Mesenchymal stem cell (in vitro differentiated cells and primary cell): Measurements from ENCODE around the gene KHDRBS1.
A peak's percentile ranks its signal among the peaks of the same experiment; 100 is the strongest.

ENCODE experiments used
- DNase-seq: peaks from one replicate; pipeline ENCODE4 v3.0.0-alpha.2; 2013
- H2AFZ ChIP-seq: one replicate; pipeline ENCODE4 v1.6.1; 2013; ENCODE audit warnings: low read depth, mild to moderate bottlenecking, control low read depth, inconsistent platforms, low read length, moderate library complexity
- H2AK5ac ChIP-seq: 2 replicates; pipeline ENCODE4 v1.6.1; 2013; ENCODE audit warnings: low read length, moderate library complexity, mild to moderate bottlenecking, inconsistent platforms; ENCODE audit not compliant: severe bottlenecking
- H2BK120ac ChIP-seq: one replicate; pipeline ENCODE4 v1.6.1; 2013; ENCODE audit warnings: low read depth, mild to moderate bottlenecking, inconsistent platforms, low read length, moderate library complexity
- H2BK12ac ChIP-seq, 2 experiments: one replicate each; pipeline ENCODE4 v1.6.1; 2013; ENCODE audit warnings: inconsistent platforms in 2 of 2, low read length in 2 of 2, mild to moderate bottlenecking in 2 of 2, moderate library complexity in 2 of 2, control low read depth in 1 of 2
- H2BK15ac ChIP-seq: one replicate; pipeline ENCODE4 v1.6.1; 2013; ENCODE audit warnings: mild to moderate bottlenecking, low read depth, inconsistent platforms; ENCODE audit not compliant: poor library complexity, severe bottlenecking
- H2BK5ac ChIP-seq: 2 replicates; pipeline ENCODE4 v1.6.1; 2013; ENCODE audit warnings: low read depth, mild to moderate bottlenecking, low read length, control low read depth, inconsistent platforms; ENCODE audit not compliant: poor library complexity, severe bottlenecking
- H3K14ac ChIP-seq, 2 experiments: one replicate each; pipeline ENCODE4 v1.6.1; 2013; ENCODE audit warnings: inconsistent platforms in 2 of 2, low read length in 2 of 2, control low read depth in 1 of 2, mild to moderate bottlenecking in 1 of 2, moderate library complexity in 1 of 2
- H3K18ac ChIP-seq, 2 experiments: one replicate each; pipeline ENCODE4 v1.6.1; 2013; ENCODE audit warnings: inconsistent platforms in 2 of 2, low read length in 2 of 2, control low read depth in 1 of 2, low read depth in 1 of 2, mild to moderate bottlenecking in 1 of 2
- H3K23ac ChIP-seq, 2 experiments: one replicate each; pipeline ENCODE4 v1.6.1; 2013; ENCODE audit warnings: inconsistent platforms in 2 of 2, low read length in 2 of 2, mild to moderate bottlenecking in 2 of 2, moderate library complexity in 2 of 2, control low read depth in 1 of 2
- H3K27ac ChIP-seq: 2 replicates; pipeline ENCODE4 v1.5.1; 2013; ENCODE audit warnings: mild to moderate bottlenecking, moderate library complexity, low read length, control low read depth, inconsistent platforms; ENCODE audit not compliant: poor library complexity, severe bottlenecking
- H3K27me3 ChIP-seq, 2 experiments: 2 replicates each; pipeline versions ENCODE4 v1.6.1 to v1.7.0; 2013; ENCODE audit warnings: low read length in 2 of 2, mild to moderate bottlenecking in 2 of 2, moderate library complexity in 2 of 2, control low read depth in 1 of 2, inconsistent platforms in 1 of 2; ENCODE audit not compliant: control insufficient read depth in 1 of 2, insufficient read depth in 1 of 2
- H3K36me3 ChIP-seq, 2 experiments: 2 replicates each; pipeline versions ENCODE4 v1.6.1 to v1.7.0; 2013; ENCODE audit warnings: low read length in 2 of 2, control low read depth in 1 of 2, inconsistent platforms in 1 of 2, low read depth in 1 of 2, mild to moderate bottlenecking in 1 of 2; ENCODE audit not compliant: insufficient read depth in 2 of 2, control insufficient read depth in 1 of 2
- H3K4ac ChIP-seq, 2 experiments: one replicate each; pipeline ENCODE4 v1.6.1; 2013; ENCODE audit warnings: inconsistent platforms in 2 of 2, low read length in 2 of 2, mild to moderate bottlenecking in 2 of 2, moderate library complexity in 2 of 2, control low read depth in 1 of 2, low read depth in 1 of 2
- H3K4me1 ChIP-seq: 2 replicates; pipeline ENCODE4 v1.6.1; 2013; ENCODE audit warnings: low read depth, low read length, control low read depth; ENCODE audit not compliant: control insufficient read depth, insufficient read depth
- H3K4me2 ChIP-seq: 2 replicates; pipeline ENCODE4 v1.6.1; 2013; ENCODE audit warnings: low read length, mild to moderate bottlenecking, inconsistent platforms; ENCODE audit not compliant: poor library complexity, severe bottlenecking
- H3K4me3 ChIP-seq, 2 experiments: 2 replicates each; pipeline versions ENCODE4 v1.5.1 to v1.7.0; 2013; ENCODE audit warnings: low read length in 2 of 2, mild to moderate bottlenecking in 2 of 2, control low read depth in 1 of 2, low read depth in 1 of 2; ENCODE audit not compliant: insufficient read depth in 1 of 2
- H3K79me1 ChIP-seq: replicated peaks from 2 replicates; pipeline ENCODE4 v1.6.1; 2013; ENCODE audit warnings: mild to moderate bottlenecking, control low read depth, low read length, inconsistent platforms; ENCODE audit not compliant: poor library complexity, severe bottlenecking
- H3K9ac ChIP-seq: 2 replicates; pipeline ENCODE4 v1.7.0; 2013; ENCODE audit warnings: mild to moderate bottlenecking, low read length, moderate library complexity
- H3K9me3 ChIP-seq: 2 replicates; pipeline ENCODE4 v1.7.0; 2013; ENCODE audit warnings: mild to moderate bottlenecking, low read length; ENCODE audit not compliant: control insufficient read depth
- H4K8ac ChIP-seq: one replicate; pipeline ENCODE4 v1.6.1; 2013; ENCODE audit warnings: inconsistent platforms, mild to moderate bottlenecking, low read length, moderate library complexity
- H4K91ac ChIP-seq: one replicate; pipeline ENCODE4 v1.6.1; 2013; ENCODE audit warnings: mild to moderate bottlenecking, low read length, inconsistent platforms
- WGBS: methylation state at CpG from one replicate; pipeline ENCODE4 v1.1.7; 2013; ENCODE audit warnings: mixed read lengths; 5-methylcytosine and 5-hydroxymethylcytosine counted together

KHDRBS1 gene

DNA sequence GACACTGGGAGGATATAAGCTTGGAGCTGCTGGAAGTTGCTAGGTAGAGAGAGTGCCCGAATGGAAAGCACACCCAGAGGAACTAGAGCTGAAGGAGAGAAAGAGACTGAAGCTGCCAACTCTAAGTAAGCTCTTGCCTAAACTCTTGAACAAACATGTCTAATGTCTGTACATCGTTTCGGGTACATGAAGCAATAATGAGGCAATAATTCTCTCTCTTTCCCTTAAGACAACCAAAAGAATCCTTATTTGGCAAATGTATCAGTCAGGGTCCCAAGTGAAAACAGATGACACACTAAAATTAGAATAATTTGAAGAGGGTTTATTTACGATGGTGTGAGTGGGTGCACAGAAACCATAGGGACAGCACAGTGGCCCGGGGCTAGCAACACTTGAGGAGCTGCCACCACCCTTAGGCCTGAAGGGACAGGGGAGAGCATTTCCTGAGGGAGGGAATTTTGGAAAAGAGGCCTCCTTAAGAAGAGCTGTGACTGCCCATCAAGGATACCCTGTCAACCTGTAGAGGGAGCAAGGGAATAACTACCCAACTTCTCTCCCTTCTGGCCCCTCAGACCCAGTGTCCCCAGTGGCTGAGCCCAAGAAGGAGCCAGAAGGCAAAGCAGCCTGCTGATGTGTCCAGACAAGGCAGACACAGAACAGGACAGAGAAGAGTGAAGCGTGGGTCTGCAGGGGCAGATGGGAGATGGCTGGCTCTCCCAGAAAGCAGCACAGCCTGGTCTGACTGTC lies 36.1 kb upstream of the KHDRBS1 start:
- H3K79me1 ChIP-seq = no peaks in the 10 kb centered on the region
- H2AFZ ChIP-seq = no peak overlapping the region
- H3K23ac ChIP-seq = no peak overlapping the region
- H3K36me3 ChIP-seq = no peaks in the 10 kb centered on the region
- no peak overlapping the region for H2BK120ac ChIP-seq
- no peak overlapping the region for H3K27ac ChIP-seq
- peak overlapping the region; percentile 41 for H3K9ac ChIP-seq
- peak overlapping the region in 1 of 2 experiments; percentile 45 for H2BK12ac ChIP-seq
- no peak overlapping the region for H3K14ac ChIP-seq
- H4K91ac ChIP-seq = no peak overlapping the region
- H2AK5ac ChIP-seq = no peak overlapping the region
- no peak overlapping the region for H3K4ac ChIP-seq
- H2BK5ac ChIP-seq = no peak overlapping the region
- WGBS = 71% methylated on average over 4 of the region's 6 CpGs
- H3K18ac ChIP-seq = peak overlapping the region in 1 of 2 experiments; percentile 71
- H3K4me3 ChIP-seq = no peak overlapping the region
- H3K27me3 ChIP-seq = no peaks in the 10 kb centered on the region
- peaks cover 10% of the 10 kb centered on the region for H3K4me1 ChIP-seq
- no peak overlapping the region for H3K4me2 ChIP-seq
- H3K9me3 ChIP-seq = no peaks in the 10 kb centered on the region
- H2BK15ac ChIP-seq = no peak overlapping the region
- H4K8ac ChIP-seq = no peak overlapping the region
- peak; percentile 66 for DNase-seq

DNA sequence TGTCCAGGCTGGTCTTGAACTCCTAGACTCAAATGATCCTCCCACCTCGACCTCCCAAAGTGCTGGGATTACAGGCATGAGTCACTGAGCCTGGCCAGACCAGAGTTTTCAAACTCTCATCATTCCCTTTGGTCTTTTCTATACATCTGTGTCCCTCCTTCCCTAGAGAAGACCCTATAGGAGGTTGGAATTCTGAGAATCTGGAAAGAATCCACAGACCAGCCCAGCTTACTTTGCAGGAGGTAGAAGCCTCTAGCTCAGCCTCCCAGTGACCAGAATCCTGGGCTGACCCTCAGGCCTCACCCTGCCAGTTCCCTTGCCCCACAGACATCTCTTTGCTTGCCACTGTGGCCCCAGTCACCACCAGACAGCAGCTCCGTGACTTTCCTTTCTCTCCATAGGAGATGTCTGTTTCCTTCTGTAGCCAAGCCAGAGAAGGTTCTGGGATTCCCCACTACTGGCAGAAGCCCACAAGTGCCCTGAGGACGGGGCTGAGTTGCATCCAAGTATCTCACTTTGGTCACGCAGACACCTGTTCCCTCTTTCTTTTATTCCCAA lies 34.7 kb upstream of the KHDRBS1 start:
- Histone ChIP-seq H3K4me2 (no peak overlapping the region), H2AFZ (no peak overlapping the region), H2AK5ac (no peak overlapping the region), H2BK15ac (no peak overlapping the region), H4K8ac (no peak overlapping the region), H3K9me3 (no peaks in the 10 kb centered on the region), H3K4me3 (no peak overlapping the region), H2BK120ac (no peak overlapping the region), H3K27me3 (no peaks in the 10 kb centered on the region), H3K4ac (no peak overlapping the region), H4K91ac (no peak overlapping the region), H3K27ac (no peak overlapping the region), H3K79me1 (no peaks in the 10 kb centered on the region), H2BK5ac (no peak overlapping the region), H3K23ac (no peak overlapping the region), H3K14ac (no peak overlapping the region), H3K18ac (no peak overlapping the region), H3K4me1 (peaks cover 10% of the 10 kb centered on the region), H3K9ac (no peak overlapping the region), H3K36me3 (no peaks in the 10 kb centered on the region), H2BK12ac (no peak overlapping the region)
- no peak for DNase-seq
- 78% methylated on average over 4 of the region's 4 CpGs for WGBS

DNA sequence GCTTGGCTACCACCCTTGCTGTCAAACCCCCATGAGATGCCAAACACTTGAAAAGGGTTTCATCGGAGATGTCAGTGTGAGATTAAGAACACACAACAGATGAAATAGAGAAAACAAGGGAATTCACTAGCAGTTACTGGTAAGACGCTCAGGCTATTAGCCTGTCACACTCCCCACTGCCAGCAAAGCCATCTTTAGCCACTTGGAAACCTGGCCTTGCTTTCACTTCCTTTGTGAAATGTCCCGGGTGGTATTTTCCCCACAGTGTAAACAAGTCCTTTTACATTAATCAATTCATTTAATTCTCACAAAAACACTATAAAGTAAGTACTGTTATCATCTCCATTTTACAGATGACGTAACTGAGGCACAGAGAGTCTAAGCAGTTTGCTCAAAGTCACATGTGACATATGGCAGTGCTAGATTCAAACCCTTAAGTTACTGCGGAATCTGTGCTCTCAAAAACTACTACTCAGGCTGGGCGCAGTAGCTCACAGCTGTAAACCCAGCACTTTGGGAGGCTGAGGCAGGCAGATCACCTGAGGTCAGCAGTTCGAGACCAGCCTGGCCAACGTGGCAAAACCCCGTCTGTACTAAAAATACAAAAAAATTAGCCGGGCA lies 32.7 kb upstream of the KHDRBS1 start:
- Histone ChIP-seq H3K27me3 (no peaks in the 10 kb centered on the region), H2AK5ac (no peak overlapping the region), H3K18ac (no peak overlapping the region), H2BK15ac (no peak overlapping the region), H3K14ac (no peak overlapping the region), H2BK120ac (no peak overlapping the region), H2AFZ (no peak overlapping the region), H3K36me3 (no peaks in the 10 kb centered on the region), H3K4me2 (no peak overlapping the region), H3K4me3 (no peak overlapping the region), H3K9ac (no peak overlapping the region), H4K8ac (no peak overlapping the region), H2BK12ac (no peak overlapping the region), H3K4ac (no peak overlapping the region), H2BK5ac (no peak overlapping the region), H3K79me1 (no peaks in the 10 kb centered on the region), H3K27ac (no peak overlapping the region), H3K4me1 (peaks cover 12% of the 10 kb centered on the region), H3K9me3 (no peaks in the 10 kb centered on the region), H4K91ac (no peak overlapping the region), H3K23ac (no peak overlapping the region)
- no peak for DNase-seq
- 91% methylated on average over 10 of the region's 10 CpGs for WGBS

DNA sequence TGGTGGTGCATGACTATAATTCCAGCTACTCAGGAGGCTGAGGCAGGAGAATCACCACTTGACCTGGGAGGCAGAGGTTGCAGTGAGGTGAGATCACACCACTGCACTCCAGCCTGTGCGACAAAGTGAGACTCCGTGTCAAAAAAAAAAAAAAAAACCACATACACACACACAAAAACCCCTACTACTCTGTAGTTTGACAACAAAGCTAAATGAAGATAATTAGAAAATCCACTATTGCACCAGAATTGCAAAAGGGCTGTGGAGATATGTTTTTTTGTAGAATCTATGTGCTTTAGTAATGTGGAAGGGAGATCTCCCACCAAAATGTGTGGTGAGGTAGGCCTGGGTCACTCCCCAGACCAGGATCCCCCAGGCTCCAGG lies 32.2 kb upstream of the KHDRBS1 start:
- WGBS = no CpG with 5 or more reads among the region's 2 CpGs
- Histone ChIP-seq H3K4me1 (peaks cover 12% of the 10 kb centered on the region), H4K91ac (no peak overlapping the region)

More for the DNA sequence above, 32.2 kb upstream of the KHDRBS1 start:
- no peak for DNase-seq
- no peak overlapping the region for H3K9ac ChIP-seq
- H3K4me2 ChIP-seq = no peak overlapping the region
- H3K36me3 ChIP-seq = no peaks in the 10 kb centered on the region
- no peaks in the 10 kb centered on the region for H3K27me3 ChIP-seq
- H3K18ac ChIP-seq = no peak overlapping the region
- no peak overlapping the region for H2AFZ ChIP-seq
- no peak overlapping the region for H2BK120ac ChIP-seq
- no peak overlapping the region for H3K4ac ChIP-seq
- no peak overlapping the region for H2BK5ac ChIP-seq
- H2AK5ac ChIP-seq = peak overlapping the region; percentile 80
- no peak overlapping the region for H2BK15ac ChIP-seq
- H2BK12ac ChIP-seq = no peak overlapping the region
- H3K79me1 ChIP-seq = no peaks in the 10 kb centered on the region
- no peak overlapping the region for H3K27ac ChIP-seq
- no peak overlapping the region for H3K14ac ChIP-seq
- no peaks in the 10 kb centered on the region for H3K9me3 ChIP-seq
- H4K8ac ChIP-seq = no peak overlapping the region
- no peak overlapping the region for H3K23ac ChIP-seq
- no peak overlapping the region for H3K4me3 ChIP-seq
